ENCODE data around the gene SOX8.

GRCh38 chr16:964356-965035 is 17.1 kb upstream of the SOX8 start:
- TF ChIP-seq CTCF (IDR thresholded peaks at IDR 0.05) (no peak), POLR2A (IDR thresholded peaks at IDR 0.05) (no peak)

Data from lower leg skin (tissue), 3 donors.